GM21515 (cell line): Measurements from ENCODE around the gene PSMA6.
"Not testable (repeated sequence)": the region's sequence is repeated elsewhere in the genome, so short reads cannot be mapped to it uniquely, and the experiment has no call there.

ENCODE experiments used
- ATAC-seq: cut with Tn5 transposase; IDR thresholded peaks from one replicate; pipeline ENCODE4 v1.9.1; 2021; ENCODE audit not compliant: unreplicated experiment

PSMA6 gene

DNA sequence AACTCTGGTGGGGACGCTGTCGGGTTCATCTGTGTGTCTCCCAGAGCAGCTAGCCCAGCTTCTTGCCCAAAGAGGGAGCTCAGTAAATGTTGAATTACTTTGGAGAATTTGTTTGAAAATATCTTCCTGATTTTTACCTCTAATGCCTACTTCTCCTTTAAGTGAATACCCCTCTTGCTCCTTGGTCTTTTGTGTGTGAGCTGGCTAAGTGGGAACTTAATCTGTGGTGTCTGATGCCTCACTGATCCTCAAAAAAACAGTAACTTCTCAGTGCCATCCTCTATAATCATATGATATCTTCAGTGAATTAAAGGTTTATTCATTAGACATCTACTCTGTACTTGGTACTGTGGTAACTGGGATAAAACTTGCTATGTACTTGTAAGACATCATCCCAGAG is 7.7 kb upstream of the PSMA6 start:
- no peak for ATAC-seq

DNA sequence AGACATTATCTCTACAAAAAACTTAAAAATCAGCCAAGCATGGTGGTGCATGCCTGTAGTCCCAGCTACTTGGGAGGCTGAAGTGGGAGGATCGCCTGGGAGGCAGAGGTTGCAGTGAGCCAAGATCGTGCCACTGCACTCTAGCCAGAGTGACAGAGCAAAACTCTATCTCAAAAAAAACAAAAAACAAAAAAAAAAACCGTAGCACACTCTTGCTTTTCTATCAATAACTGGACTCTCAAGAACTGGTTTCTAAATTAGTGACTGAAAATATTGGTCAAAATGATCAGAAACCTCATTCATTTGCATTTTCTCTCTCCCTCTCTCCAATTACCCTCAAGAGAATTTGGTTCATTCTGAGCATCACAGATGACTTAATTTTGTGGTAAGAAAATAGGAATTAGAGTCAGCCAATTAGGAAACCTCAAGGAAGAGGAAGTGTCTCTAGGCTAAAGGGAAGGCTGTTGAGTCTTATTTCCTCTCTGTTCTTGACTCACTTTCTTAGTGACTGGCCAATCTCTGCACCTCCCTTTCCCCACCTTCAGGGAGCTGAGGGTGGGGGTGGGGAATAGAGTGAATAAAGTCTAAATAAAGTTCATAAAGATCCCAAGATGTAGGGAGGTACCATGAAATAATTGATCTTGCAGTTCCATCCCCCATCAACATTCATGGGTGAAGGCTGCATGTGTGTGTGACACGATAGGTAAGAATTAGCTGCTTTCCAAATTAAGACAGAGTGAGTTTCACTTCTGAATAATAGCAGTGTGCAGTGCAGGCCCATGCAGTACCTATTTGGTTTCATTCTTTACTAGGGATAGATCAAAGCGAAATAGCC is 6.8 kb upstream of the PSMA6 start:
- ATAC-seq, result peak; percentile 69

DNA sequence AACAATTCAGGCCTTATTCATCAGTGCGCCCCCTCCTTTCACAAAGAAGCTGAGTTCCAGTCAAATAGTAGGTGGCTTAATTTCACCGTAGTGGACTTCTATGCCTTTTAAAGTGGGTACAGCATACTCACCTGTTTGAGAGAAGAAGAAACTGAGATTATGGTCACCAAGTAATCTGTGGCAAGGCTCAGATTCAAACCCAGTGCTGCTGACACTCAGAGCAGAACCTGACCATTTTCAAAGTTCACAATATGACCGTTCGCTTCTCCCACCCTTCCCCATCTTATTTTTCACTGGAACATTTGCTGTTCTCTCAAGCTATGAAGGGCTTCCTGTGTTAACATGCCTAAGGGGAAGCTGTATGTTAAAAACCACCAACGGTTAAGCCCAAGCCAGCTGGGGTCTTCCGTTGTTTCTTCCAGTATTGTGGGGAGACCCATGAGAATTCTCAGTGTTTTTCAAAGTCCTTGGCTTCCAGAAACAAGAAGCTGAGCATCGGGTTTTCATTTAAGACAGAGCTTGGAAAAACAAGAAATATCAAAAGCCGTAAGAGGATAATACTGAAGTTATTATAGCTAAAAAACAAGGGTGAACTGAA is 6.1 kb upstream of the PSMA6 start:
- ATAC-seq, result peak; percentile 19

DNA sequence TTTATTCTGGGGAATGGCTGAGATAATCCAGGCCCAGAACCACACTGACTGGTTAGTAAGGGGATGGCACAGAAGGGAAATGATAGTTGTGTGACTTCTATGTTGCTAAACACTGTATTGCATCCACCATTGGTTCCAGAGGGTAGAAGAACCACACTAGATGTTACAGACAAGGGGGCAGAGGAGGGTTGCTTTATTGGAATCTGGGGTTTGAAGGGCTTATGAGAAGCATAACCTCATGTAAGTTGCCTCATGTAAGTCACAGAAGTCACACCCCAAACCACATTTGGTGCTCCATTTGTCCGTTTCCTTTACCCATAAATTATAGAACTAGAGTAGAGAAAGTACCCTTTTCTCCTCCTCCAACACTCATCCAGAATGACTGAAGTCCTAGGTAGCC is 5.5 kb upstream of the PSMA6 start:
- no peak for ATAC-seq

DNA sequence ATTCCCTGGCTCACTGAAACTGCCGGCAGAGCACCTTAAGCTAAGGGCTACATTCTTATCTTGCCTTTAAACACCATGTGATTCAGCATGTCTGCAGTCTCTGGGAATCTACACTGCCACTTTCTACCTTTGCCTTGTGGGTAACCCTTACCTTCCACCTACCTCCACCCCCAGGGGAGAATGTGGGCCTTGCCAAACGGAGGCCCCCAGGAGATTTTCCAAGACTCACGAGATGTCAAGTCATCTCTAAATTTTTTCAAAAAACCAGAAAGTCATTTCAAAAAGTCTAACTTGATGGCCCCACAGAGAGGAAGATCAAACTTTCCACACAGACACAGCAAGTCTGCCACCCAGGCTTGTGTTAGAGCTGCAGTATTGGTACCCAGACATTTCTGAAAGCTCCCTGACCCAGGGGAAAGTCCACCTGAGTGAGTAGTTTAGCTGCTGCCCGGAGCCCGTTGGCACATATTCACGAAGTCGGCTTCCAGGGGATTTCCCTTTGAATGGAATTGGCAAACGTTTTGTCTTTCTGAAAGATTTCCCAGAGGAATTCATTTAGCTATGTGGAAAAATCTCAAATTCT is 4.7 kb upstream of the PSMA6 start:
- ATAC-seq, result no peak

DNA sequence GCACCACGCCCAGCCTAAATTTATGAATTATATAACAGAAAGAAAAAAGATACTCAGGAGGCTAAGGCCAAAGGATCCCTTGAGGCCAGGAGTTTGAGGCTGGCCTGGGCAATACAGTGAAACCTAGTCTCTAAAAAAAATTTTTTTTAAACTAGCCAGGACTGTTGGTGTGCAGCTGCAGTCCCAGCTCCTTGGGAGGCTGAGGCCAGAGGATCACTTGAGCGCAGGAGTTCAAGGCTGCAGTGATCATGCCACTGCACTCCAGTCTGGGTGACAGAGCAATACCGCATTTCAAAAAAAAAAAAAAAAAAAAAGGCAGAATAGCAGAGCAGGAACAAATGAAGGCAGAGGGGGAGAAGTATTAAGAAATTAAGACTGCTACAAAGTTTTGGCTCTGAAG is 2.6 kb upstream of the PSMA6 start:
- ATAC-seq, result no peak

DNA sequence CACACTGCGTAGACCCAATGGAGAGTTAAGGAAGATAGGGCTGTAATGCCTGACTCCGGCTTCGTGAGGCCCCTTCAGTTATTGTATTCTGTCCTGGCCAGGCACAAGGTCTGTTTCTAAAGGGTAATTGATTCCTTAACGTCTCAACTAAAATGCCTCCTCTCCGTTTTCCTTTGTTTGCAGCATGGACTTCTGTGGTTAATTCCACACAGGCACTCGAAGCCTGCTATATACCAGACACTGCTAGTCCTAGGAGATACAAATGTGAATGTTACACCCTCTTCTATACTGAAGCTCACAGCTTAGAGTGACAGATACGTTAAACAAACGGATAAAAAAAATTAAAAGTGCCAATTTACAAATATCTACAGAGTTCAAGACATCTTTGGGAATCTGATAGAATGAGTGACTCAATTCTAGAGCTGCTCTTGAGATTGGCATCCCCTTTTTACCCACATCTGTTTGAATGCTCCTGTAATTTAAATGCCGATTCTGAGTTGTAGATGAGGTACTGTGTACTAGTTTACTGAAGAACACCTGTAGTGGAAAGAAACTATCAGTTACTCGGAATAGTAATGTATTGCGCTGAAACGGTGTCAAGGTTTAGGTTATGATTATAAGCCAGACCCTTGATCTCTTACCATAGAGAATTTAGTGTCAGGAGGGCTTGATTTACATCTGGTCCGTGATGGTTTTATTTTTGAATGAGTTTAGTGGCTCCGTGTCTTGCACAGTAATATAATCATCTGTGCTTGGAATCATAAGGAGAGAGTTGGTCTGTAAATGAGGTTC is 784 bp downstream of the PSMA6 start:
- ATAC-seq, result peak; percentile 12

DNA sequence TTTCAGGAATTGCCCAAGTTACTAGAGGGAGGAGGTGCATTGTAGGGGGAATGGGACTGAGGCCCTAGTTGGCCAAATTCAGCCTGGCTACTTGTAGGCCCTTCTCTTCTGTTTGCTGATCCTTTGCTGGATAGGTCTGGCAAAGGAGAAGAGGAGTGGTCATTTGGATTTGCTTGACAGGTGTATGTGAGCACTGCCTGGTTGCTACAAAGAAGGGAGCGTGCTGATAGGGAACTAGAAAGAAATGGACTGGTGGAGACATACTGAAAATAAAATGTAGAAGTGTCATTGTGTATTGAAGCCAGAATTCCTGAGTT is 3.6 kb downstream of the PSMA6 start:
- ATAC-seq, result no peak

DNA sequence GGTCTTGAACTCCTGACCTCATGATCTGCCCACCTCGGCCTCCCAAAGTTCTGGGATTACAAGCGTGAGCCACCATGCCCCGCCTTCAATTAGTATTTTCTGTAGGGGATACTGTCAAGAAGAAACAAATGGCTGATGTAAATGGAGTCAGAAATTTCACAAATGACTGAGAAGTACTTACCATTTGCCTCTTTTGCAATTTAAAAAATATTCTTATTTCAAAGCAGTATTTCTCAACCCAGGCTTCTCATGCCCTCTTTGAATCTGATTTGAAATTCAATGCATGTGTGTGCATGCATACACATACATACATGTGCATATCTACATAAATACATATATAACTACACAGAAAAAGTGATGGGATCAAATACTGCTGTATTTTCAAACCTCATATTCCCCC is 4.4 kb downstream of the PSMA6 start:
- ATAC-seq, result no peak

DNA sequence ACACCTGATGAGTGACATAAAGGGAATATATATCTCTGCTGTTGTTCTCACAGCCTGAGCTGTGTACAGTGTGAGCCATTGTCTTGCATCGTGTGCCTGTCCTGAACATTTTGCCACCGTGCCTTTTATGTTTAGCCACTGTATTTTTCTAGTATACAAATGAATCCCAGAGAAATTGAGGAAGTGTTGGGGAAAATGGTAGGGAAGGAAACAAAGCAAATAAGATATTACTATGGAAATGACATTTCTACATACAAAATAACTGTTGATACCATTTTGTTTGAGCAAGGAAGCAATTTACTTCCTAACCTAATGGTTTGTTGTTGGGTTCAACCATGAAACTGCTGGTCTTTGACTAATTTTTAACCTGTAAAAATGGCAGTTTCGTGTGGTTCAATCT is 5.5 kb downstream of the PSMA6 start:
- ATAC-seq, result no peak

DNA sequence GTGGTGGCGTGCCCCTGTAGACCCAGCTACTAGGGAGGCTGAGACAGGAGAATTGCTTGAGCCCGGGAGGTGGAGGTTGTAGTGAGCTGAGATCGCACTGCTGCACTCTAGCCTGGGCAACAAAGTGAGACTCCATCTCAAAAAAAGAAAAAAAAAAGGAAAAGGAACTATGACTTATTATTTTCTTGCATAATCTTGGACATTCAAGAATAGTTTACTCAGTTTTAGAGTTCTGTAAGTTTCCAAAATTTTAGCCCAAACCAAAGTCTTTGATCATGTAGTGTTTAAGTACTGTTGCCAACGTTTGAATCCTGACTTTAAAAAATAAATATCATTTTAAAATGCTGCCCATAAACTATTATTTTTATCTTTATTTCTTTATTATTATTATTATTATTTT is 6.2 kb downstream of the PSMA6 start:
- ATAC-seq, result no peak

DNA sequence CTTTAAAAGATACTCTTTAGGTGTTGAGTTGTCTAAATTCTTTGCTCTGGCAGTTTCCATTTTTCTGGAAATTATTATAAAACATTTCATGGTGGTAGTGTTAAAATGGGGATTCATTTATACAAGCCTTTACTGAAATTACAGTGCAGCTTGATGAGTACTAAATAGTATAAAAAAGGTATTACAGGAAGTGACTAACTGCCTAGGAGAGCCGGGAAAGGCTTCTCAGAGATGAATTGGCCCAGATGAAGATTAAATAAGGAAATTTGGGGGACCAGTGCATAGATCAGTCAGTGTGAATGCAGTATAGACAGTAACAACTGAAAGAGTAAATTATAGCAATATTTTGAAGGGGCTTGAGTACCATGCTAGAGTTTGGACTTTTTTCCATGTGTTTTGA is 7.5 kb downstream of the PSMA6 start:
- ATAC-seq, result no peak

DNA sequence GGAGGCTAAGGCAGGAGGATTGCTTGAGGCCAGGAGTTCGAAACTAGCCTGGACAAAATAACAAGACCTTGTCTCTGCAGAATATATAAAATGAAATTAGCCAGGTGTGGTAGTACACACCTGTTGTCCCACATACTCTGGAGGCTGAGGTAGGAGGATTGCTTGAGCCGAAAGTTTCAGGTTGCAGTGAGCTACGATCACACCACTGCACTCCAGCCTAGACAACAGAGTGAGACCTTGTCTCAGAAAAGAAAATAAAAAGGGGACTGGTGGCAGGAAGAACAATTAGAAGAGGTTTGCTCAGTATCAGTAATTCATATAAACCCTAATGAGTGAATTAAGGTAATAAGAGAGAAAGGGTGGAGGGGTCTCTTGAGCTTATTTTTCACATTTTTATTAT is 8.0 kb downstream of the PSMA6 start:
- ATAC-seq, result no peak

DNA sequence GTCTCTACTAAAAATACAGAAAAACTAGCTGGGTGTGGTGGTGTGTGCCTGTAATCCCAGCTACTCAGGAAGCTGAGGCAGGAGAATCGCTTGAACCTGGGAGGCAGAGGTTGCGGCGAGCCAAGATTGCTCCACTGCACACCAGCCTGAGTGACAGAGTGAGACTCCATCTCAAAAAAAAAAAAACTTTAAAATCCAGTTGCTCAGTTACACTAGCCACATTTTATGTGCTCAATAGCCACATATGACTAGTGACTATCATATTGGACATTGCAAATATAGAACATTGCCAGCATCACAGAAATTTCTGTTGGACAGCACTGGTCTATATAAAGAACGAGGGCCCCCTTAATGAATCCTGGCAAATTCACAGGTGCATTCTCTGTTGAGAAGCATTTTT is 9.2 kb downstream of the PSMA6 start:
- not testable (repeated sequence) for ATAC-seq

DNA sequence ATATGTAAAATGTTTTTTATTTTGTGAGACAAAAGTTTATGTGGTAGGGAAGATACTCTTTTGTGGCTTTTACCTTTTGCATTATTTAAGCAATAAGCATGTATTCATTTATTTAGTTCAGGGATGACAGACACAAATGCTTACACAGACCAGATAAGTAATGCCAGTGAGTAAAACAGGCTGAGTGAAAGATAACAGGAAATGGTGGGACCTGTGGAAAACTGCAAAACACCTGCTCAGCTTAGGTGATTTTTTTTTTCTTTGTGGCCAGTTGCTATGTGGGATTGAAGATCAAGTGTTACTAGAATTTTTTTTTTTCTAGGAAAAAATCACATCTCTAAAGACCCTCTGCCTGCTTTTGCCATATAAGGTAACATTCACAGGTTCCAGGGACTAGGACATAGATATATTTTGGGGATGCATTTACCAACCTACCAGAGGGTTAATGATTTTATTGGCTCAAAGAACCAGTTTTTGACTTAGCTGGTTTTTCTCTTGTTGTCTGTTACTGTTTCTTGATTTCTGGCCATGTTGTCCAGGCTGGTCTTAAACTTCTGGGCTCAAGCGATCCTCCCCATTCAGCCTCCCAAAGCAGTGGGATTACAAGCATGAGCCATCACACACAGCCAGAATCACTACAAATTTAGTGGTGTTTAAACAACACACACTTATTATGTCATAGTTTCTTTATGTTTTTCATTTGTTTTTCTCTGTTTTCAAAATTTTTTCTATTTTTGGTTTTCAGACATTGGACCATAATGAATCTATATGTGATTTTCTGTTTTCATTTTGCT is 9.8 kb downstream of the PSMA6 start:
- ATAC-seq, result no peak

DNA sequence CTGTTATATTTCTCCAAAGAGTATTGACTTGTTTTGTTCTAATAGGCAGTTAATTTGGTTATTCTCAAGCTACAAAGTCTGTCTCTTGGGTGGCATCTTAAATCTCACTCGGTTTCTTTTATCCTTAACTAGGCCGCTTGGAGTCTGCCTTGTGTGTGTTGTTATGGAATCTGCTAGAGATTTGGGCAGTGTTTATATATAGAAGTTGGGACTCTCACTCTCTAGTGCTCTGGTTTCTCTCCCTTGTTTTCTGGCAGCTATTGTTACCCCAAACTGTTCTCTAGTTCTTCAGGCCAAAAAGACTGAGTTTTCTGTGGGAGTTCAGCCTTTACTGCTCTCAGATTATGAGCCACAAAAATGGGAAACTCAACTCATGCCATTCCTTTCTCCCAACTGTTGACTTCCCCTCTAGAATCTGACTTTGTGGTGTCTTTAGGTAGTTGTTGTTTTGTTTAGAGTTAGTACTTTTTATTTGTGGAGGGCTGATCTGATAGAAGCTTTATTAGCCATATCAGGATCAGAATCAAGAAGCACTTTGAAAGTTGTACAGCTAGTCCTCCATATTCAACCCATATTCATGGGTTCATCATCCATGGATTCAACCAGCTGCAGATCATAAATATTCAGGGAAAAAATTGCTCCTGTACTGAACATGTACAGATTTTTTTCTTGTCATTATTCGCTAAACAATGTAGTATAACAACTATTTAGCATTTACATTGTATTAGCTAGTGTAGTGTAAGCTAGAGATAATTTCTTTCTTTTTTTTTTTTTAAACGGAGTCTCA is 11.2 kb downstream of the PSMA6 start:
- no peak for ATAC-seq

DNA sequence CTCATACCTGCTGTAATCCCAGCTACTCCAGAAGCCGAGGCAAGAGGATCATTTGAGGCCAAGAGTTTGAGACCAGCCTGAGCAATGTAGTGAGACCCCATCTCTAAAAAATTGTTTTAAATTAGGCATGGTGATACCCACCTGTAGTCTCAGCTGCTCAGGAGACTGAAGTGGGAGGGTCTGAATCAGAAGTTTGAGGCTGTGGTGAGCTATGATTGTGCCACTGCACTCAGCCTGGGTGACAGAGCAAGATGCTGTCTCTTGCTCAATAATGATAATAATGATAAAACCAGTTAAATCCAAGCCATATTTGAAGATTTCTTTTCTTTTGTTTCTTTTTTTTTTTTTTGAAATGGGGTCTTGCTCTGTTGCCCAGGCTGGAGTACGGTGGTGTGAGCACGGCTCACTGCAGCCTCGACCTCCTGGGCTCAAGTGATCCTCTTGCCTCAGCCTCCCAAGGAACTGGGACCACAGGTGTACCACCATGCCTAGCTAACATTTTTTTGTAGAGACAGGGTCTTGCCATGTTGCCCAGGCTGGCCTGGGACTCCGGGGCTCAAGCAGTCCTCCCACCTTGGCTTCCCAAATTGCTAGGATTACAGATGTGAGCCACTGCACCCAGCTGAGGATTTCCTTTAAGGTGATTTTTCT is 12.8 kb downstream of the PSMA6 start:
- no peak for ATAC-seq

DNA sequence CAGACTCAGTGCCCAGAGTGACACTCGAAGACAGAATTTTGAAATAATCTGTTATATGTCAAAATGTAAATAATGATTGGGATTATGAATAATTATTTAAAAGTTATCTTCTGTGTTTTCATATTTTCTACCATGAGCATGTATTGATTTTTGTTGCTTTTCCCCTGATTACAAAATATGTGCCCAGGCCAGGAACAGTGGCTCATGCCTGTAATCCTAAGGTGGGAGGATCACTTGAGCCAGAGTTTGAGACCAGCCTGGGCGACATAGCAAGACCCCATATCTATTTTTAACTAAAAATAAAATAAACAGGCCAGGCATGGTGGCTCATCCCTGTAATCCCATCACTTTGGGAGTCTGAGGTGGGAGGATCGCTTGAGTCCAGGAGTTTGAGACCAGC is 13.5 kb downstream of the PSMA6 start:
- ATAC-seq, result no peak

DNA sequence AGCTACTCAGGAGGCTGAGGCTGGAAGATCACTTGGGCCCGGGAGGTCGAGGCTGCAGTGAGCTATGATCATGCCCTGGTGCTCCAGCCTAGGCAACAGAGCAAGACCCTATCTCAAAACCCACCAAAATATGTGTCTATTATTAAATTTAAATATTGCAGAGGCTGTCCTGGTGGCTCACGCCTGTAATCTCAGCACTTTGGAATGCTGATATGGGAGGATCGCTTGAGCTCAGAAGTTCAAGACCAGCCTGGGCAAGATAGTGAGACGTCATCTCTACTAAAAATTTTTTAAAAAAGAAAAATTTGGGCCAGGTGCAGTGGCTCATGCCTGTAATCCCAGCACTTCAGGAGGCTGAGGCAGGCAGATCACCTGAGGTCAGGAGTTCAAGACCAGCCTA is 13.9 kb downstream of the PSMA6 start:
- ATAC-seq, result no peak

DNA sequence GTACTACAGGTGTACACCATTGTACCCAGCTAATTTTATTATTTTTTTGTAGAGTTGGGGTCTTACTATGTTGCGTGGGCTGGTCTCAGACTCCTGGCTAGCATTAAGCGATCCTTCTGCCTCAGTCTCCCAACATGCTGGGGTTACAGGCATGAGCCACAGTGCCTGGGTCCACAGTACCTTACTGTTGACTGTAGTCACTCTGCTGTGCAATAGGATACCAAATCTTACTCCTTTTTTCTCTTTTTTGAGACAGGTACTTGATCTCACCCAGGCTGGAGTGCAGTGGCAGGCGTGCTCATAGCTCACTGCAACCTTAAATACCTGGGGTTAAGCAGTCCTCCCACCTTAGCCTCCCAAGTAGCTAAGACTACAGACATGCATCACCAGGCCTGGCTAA is 25.6 kb downstream of the PSMA6 start:
- ATAC-seq, result no peak
